K562 (cell line): ENCODE results near the gene UBE2G2. TPM values are rescaled to one million over a fixed set of nuclear protein-coding genes. Genes with fewer than 3 reads are reported as not detected.

Source experiments
- CC2D1A ChIP-seq: fragments of 450-650 bp; IDR thresholded peaks from 2 replicates; pipeline ENCODE4 v1.6.1; 2017; ENCODE audit warnings: mild to moderate bottlenecking
- KLF1 ChIP-seq: fragments of 450-650 bp; IDR thresholded peaks from 2 replicates; pipeline ENCODE4 v1.6.1; 2016; ENCODE audit warnings: missing genetic modification characterization, missing compliant biosample characterization
- SMARCC2 ChIP-seq: fragments of 450-650 bp; IDR thresholded peaks from 2 replicates; pipeline ENCODE4 v1.6.1; 2017; ENCODE audit warnings: antibody characterized with exemption, moderate library complexity, mild to moderate bottlenecking, low read depth
- ZNF347 ChIP-seq: fragments of 450-650 bp; formaldehyde crosslinking; IDR thresholded peaks from 2 replicates; pipeline ENCODE4 v1.4.0; 2020; ENCODE audit warnings: low read depth, mild to moderate bottlenecking, moderate library complexity
- ZNF436 ChIP-seq: fragments of 250-450, 450-650 bp; sonication (Bioruptor Pico); formaldehyde crosslinking; IDR thresholded peaks from 2 replicates; pipeline ENCODE4 v1.7.0; 2020; ENCODE audit warnings: mild to moderate bottlenecking
- polyA plus RNA-seq, 8 experiments: library from polyadenylated mRNA; depleted of rRNA in 4 of 8; stranded (reverse) in 5 of 8; unstranded in 3 of 8; fragments of >200 nt; fragmentation: Nextera tagmentation in 2 of 8; fragmentation: Illumina TruSeq in 1 of 8; extraction: Ambion mirVana in 2 of 8; extraction: Trizol in 1 of 8; gene quantifications; 2 replicates each; pipeline versions ENCODE4 v1.2.1 to v1.2.3, GENCODE V29; 2011 to 2014; ENCODE audit warnings: inconsistent platforms in 1 of 8, missing spikeins in 1 of 8
- total RNA-seq, 7 experiments: library from RNA; depleted of rRNA in 6 of 7; stranded (reverse); fragments of >200 nt in 6 of 7; fragmentation: Illumina TruSeq in 2 of 7; extraction: Trizol in 2 of 7; gene quantifications; 2 replicates each; pipeline versions ENCODE4 v1.2.1 to v1.2.3, GENCODE V29; 2011 to 2021; ENCODE audit warnings: low replicate concordance in 1 of 7
- TF ChIP-seq, protein P1 (sequence below), 2 experiments: fragments of 450-650 bp; conservative IDR thresholded peaks; 2 replicates each; pipeline ENCODE4 v1.6.1; 2017; ENCODE audit warnings: mild to moderate bottlenecking in 2 of 2, moderate library complexity in 2 of 2
- TF ChIP-seq, protein P2 (sequence below): IDR thresholded peaks from 2 replicates; pipeline ENCODE4 v1.6.1; 2012; ENCODE audit warnings: low read depth, low read length, improper control_type of control experiment, borderline replicate concordance
- TF ChIP-seq, protein P3 (sequence below): sonication (generic); formaldehyde crosslinking; IDR thresholded peaks from 2 replicates; pipeline ENCODE4 v1.8.0; 2022; ENCODE audit warnings: mild to moderate bottlenecking, missing genetic modification reagents
- TF ChIP-seq, protein P4 (sequence below): IDR thresholded peaks from 2 replicates; pipeline ENCODE4 v1.6.1; 2016; ENCODE audit warnings: missing genetic modification characterization, missing compliant biosample characterization

Gene UBE2G2
- total and polyA plus RNA-seq, 9 of the 15 experiments (the other 6 are each of a cell fraction or from before 2014, with no cell fraction given), result 47.5 to 225 (median 140) TPM

DNA sequence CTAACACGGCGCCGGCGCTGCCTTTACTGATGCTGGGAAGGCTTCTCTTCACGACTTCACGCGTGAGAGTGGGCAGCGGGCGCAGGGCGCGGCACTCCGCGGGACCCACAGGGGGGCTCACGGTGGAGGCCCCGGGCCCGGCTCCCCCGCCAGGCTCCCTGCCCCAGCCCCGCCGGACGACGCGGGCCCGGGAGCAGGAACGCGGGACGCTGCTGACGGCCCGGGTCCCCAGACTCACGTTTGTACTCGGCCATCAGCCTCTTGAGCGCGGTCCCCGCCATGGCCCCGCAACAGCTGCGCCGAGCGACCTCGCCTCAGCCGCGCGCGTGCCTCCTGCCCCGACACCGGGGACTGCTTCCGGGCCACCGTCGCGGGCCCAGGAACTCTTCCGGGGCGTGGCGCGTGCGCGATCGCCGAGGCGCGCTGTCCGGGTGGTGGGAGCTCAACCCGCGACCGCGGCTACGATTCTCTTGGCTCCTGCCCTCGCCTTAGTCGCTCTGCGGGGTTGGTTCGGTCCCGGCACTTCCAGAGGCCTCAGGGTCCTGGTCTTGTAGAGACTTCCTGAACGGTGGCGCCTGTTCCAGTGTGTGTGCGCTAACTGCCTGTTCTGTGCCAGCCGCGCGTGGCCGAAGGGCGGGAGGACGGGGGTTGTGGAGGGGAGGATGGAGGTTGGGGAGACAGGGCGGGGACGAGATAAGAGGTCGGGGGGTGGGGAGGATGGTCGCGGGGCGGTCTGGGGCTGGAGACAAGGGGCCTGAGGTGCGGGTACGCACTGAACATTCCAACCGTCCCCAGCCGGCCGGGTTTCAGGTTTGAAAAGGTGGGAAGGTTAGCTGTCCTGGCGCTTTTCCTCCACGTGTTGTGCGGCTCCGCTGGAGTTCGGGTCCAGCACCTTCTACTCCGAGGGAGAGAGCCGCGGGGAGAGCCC is at the start of gene UBE2G2 (continued):
- TF ChIP-seq CC2D1A, result no peak
- TF ChIP-seq, protein P1, sequence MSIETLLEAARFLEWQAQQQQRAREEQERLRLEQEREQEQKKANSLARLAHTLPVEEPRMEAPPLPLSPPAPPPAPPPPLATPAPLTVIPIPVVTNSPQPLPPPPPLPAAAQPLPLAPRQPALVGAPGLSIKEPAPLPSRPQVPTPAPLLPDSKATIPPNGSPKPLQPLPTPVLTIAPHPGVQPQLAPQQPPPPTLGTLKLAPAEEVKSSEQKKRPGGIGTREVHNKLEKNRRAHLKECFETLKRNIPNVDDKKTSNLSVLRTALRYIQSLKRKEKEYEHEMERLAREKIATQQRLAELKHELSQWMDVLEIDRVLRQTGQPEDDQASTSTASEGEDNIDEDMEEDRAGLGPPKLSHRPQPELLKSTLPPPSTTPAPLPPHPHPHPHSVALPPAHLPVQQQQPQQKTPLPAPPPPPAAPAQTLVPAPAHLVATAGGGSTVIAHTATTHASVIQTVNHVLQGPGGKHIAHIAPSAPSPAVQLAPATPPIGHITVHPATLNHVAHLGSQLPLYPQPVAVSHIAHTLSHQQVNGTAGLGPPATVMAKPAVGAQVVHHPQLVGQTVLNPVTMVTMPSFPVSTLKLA (conservative IDR thresholded peaks at IDR 0.05), result peak; percentile 93 to 98
- TF ChIP-seq, protein P2, sequence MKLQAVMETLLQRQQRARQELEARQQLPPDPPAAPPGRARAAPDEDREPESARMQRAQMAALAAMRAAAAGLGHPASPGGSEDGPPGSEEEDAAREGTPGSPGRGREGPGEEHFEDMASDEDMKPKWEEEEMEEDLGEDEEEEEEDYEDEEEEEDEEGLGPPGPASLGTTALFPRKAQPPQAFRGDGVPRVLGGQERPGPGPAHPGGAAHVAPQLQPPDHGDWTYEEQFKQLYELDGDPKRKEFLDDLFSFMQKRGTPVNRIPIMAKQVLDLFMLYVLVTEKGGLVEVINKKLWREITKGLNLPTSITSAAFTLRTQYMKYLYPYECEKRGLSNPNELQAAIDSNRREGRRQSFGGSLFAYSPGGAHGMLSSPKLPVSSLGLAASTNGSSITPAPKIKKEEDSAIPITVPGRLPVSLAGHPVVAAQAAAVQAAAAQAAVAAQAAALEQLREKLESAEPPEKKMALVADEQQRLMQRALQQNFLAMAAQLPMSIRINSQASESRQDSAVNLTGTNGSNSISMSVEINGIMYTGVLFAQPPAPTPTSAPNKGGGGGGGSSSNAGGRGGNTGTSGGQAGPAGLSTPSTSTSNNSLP, result no peak
- peak; percentile 70 for TF ChIP-seq KLF1 (tag)
- TF ChIP-seq, protein P3, sequence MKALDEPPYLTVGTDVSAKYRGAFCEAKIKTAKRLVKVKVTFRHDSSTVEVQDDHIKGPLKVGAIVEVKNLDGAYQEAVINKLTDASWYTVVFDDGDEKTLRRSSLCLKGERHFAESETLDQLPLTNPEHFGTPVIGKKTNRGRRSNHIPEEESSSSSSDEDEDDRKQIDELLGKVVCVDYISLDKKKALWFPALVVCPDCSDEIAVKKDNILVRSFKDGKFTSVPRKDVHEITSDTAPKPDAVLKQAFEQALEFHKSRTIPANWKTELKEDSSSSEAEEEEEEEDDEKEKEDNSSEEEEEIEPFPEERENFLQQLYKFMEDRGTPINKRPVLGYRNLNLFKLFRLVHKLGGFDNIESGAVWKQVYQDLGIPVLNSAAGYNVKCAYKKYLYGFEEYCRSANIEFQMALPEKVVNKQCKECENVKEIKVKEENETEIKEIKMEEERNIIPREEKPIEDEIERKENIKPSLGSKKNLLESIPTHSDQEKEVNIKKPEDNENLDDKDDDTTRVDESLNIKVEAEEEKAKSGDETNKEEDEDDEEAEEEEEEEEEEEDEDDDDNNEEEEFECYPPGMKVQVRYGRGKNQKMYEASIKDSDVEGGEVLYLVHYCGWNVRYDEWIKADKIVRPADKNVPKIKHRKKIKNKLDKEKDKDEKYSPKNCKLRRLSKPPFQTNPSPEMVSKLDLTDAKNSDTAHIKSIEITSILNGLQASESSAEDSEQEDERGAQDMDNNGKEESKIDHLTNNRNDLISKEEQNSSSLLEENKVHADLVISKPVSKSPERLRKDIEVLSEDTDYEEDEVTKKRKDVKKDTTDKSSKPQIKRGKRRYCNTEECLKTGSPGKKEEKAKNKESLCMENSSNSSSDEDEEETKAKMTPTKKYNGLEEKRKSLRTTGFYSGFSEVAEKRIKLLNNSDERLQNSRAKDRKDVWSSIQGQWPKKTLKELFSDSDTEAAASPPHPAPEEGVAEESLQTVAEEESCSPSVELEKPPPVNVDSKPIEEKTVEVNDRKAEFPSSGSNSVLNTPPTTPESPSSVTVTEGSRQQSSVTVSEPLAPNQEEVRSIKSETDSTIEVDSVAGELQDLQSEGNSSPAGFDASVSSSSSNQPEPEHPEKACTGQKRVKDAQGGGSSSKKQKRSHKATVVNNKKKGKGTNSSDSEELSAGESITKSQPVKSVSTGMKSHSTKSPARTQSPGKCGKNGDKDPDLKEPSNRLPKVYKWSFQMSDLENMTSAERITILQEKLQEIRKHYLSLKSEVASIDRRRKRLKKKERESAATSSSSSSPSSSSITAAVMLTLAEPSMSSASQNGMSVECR (CRISPR knock-in tag), result peak; percentile 97
- no peak for TF ChIP-seq ZNF436 (CRISPR knock-in tag)
- TF ChIP-seq, protein P4, sequence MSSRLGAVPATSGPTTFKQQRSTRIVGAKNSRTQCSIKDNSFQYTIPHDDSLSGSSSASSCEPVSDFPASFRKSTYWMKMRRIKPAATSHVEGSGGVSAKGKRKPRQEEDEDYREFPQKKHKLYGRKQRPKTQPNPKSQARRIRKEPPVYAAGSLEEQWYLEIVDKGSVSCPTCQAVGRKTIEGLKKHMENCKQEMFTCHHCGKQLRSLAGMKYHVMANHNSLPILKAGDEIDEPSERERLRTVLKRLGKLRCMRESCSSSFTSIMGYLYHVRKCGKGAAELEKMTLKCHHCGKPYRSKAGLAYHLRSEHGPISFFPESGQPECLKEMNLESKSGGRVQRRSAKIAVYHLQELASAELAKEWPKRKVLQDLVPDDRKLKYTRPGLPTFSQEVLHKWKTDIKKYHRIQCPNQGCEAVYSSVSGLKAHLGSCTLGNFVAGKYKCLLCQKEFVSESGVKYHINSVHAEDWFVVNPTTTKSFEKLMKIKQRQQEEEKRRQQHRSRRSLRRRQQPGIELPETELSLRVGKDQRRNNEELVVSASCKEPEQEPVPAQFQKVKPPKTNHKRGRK, result no peak
- TF ChIP-seq SMARCC2, result no peak
- TF ChIP-seq ZNF347 (CRISPR knock-in tag), result no peak
